Liver (tissue), 3 donors: Measurements from ENCODE around the gene BCL7B.

Experiments used
- ATF3 ChIP-seq: IDR thresholded peaks from 2 replicates; pipeline ENCODE4 v1.6.1; 2016; ENCODE audit warnings: antibody characterized with exemption
- EGR1 ChIP-seq, 2 donors: IDR thresholded peaks; 2 replicates each; pipeline ENCODE4 v1.6.1; 2016 to 2018; ENCODE audit warnings: antibody characterized with exemption in 2 of 2, low read depth in 2 of 2
- FOXA2 ChIP-seq: IDR thresholded peaks from 2 replicates; pipeline ENCODE4 v1.6.1; 2016; ENCODE audit warnings: antibody characterized with exemption
- HNF4G ChIP-seq: IDR thresholded peaks from 2 replicates; pipeline ENCODE4 v1.6.1; 2016; ENCODE audit warnings: antibody characterized with exemption
- JUND ChIP-seq, 2 donors: IDR thresholded peaks; 2 replicates each; pipeline ENCODE4 v1.6.1; 2016; ENCODE audit warnings: antibody characterized with exemption in 2 of 2
- MAX ChIP-seq: IDR thresholded peaks from 2 replicates; pipeline ENCODE4 v1.6.1; 2016; ENCODE audit warnings: antibody characterized with exemption
- RAD21 ChIP-seq, 2 donors: IDR thresholded peaks; 2 replicates each; pipeline ENCODE4 v1.6.1; 2016; ENCODE audit warnings: antibody characterized with exemption in 2 of 2, mild to moderate bottlenecking in 2 of 2
- RXRA ChIP-seq, 2 donors: IDR thresholded peaks; 2 replicates each; pipeline ENCODE4 v1.6.1; 2017 to 2018; ENCODE audit warnings: antibody characterized with exemption in 2 of 2, mild to moderate bottlenecking in 1 of 2
- SP1 ChIP-seq: IDR thresholded peaks from 2 replicates; pipeline ENCODE4 v1.6.1; 2018; ENCODE audit warnings: antibody characterized with exemption, mild to moderate bottlenecking
- TAF1 ChIP-seq: conservative IDR thresholded peaks from 2 replicates; pipeline ENCODE4 v1.6.1; 2016; ENCODE audit warnings: antibody characterized with exemption, mild to moderate bottlenecking
- TF ChIP-seq, protein P1 (sequence below): fragments of 150-350 bp; IDR thresholded peaks from 2 replicates; pipeline ENCODE4 v1.5.1; 2017; ENCODE audit warnings: improper control_type of control experiment, low read depth, low read length; ENCODE audit not compliant: missing input control
- TF ChIP-seq, protein P2 (sequence below): IDR thresholded peaks from 2 replicates; pipeline ENCODE4 v1.6.1; 2016; ENCODE audit warnings: antibody characterized with exemption, mild to moderate bottlenecking
- TF ChIP-seq, protein P3 (sequence below): IDR thresholded peaks from 2 replicates; pipeline ENCODE4 v1.6.1; 2016; ENCODE audit warnings: antibody characterized with exemption
- donor health status: healthy.
- donor health status: healthy.

DNA sequence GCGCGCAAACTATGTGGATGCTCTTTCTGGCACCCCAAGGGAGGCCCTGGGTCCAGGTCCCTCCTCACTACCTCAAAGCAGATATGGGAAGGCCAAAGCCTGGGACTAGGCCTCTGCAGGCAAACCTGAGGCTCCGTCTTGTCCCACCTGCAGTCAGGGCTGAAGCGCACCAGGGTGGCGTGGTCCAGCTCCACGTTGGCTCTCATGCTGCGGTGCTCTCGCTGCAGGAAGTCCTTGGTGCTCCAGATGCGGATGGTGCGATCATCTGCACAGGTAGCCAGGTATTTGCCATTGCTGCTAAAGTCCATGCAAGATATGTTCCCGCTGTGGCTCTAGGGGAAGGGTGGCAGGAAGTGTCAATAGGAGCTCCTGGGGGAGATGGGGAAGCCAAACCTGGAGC lies 16.3 kb upstream of the BCL7B start:
- TF ChIP-seq FOXA2 (no peak), JUND (IDR thresholded peaks at IDR 0.05) (no peak), TAF1 (no peak), SP1 (no peak), RAD21 (IDR thresholded peaks at IDR 0.05) (no peak), EGR1 (IDR thresholded peaks at IDR 0.05; ENCODE audit: low read depth in 2 of 2) (no peak), HNF4G (no peak), RXRA (IDR thresholded peaks at IDR 0.05) (no peak), ATF3 (no peak), MAX (no peak)
- TF ChIP-seq, protein P1, sequence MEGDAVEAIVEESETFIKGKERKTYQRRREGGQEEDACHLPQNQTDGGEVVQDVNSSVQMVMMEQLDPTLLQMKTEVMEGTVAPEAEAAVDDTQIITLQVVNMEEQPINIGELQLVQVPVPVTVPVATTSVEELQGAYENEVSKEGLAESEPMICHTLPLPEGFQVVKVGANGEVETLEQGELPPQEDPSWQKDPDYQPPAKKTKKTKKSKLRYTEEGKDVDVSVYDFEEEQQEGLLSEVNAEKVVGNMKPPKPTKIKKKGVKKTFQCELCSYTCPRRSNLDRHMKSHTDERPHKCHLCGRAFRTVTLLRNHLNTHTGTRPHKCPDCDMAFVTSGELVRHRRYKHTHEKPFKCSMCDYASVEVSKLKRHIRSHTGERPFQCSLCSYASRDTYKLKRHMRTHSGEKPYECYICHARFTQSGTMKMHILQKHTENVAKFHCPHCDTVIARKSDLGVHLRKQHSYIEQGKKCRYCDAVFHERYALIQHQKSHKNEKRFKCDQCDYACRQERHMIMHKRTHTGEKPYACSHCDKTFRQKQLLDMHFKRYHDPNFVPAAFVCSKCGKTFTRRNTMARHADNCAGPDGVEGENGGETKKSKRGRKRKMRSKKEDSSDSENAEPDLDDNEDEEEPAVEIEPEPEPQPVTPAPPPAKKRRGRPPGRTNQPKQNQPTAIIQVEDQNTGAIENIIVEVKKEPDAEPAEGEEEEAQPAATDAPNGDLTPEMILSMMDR: no peak
- TF ChIP-seq, protein P2, sequence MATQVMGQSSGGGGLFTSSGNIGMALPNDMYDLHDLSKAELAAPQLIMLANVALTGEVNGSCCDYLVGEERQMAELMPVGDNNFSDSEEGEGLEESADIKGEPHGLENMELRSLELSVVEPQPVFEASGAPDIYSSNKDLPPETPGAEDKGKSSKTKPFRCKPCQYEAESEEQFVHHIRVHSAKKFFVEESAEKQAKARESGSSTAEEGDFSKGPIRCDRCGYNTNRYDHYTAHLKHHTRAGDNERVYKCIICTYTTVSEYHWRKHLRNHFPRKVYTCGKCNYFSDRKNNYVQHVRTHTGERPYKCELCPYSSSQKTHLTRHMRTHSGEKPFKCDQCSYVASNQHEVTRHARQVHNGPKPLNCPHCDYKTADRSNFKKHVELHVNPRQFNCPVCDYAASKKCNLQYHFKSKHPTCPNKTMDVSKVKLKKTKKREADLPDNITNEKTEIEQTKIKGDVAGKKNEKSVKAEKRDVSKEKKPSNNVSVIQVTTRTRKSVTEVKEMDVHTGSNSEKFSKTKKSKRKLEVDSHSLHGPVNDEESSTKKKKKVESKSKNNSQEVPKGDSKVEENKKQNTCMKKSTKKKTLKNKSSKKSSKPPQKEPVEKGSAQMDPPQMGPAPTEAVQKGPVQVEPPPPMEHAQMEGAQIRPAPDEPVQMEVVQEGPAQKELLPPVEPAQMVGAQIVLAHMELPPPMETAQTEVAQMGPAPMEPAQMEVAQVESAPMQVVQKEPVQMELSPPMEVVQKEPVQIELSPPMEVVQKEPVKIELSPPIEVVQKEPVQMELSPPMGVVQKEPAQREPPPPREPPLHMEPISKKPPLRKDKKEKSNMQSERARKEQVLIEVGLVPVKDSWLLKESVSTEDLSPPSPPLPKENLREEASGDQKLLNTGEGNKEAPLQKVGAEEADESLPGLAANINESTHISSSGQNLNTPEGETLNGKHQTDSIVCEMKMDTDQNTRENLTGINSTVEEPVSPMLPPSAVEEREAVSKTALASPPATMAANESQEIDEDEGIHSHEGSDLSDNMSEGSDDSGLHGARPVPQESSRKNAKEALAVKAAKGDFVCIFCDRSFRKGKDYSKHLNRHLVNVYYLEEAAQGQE: no peak
- TF ChIP-seq, protein P3, sequence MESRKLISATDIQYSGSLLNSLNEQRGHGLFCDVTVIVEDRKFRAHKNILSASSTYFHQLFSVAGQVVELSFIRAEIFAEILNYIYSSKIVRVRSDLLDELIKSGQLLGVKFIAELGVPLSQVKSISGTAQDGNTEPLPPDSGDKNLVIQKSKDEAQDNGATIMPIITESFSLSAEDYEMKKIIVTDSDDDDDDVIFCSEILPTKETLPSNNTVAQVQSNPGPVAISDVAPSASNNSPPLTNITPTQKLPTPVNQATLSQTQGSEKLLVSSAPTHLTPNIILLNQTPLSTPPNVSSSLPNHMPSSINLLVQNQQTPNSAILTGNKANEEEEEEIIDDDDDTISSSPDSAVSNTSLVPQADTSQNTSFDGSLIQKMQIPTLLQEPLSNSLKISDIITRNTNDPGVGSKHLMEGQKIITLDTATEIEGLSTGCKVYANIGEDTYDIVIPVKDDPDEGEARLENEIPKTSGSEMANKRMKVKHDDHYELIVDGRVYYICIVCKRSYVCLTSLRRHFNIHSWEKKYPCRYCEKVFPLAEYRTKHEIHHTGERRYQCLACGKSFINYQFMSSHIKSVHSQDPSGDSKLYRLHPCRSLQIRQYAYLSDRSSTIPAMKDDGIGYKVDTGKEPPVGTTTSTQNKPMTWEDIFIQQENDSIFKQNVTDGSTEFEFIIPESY: no peak
